Measurements from ENCODE around the gene USP13.
A peak's percentile ranks its signal among the peaks of the same experiment; 100 is the strongest.
"Not testable (repeated sequence)": the region's sequence is repeated elsewhere in the genome, so short reads cannot be mapped to it uniquely, and the experiment has no call there.

USP13 gene

GRCh38 chr3:179652447-179653095 lies at the start of gene USP13:
Gene USP13 (plus strand): TSS chr3:179653040. CDS start chr3:179653226, 186 bp downstream.
- peak; percentile 17 to 54 (median 24) for DNase-seq (ENCODE audit: low read depth in 3 of 3)

- no peak for DNase-seq (ENCODE audit: low read depth in 3 of 3)
These were observed 49.5 kb upstream of the USP13 start for GRCh38 chr3:179603321-179603720.

GRCh38 chr3:179603831-179604230 lies 49.0 kb upstream of the USP13 start:
- no peak for DNase-seq (ENCODE audit: low read depth in 3 of 3)

GRCh38 chr3:179604321-179605078 lies 48.3 kb upstream of the USP13 start, which contains the start of the genes MRPL47 and NDUFB5:
Gene MRPL47 (minus strand): TSS chr3:179604638. CDS start chr3:179604624, 14 bp downstream.
Gene NDUFB5 (plus strand): TSS chr3:179604794. CDS start chr3:179604816, 22 bp downstream.
- DNase-seq (ENCODE audit: low read depth in 3 of 3): peak; percentile 84 to 89 (median 89)

GRCh38 chr3:179606534-179607085 lies 46.2 kb upstream of the USP13 start:
- no peak for DNase-seq (ENCODE audit: low read depth in 3 of 3)

GRCh38 chr3:179608931-179609720 lies 43.7 kb upstream of the USP13 start:
- peak in 1 of 3 experiments; percentile 1 for DNase-seq (ENCODE audit: low read depth in 3 of 3)

- DNase-seq (ENCODE audit: low read depth in 3 of 3): no peak
These were observed 42.8 kb upstream of the USP13 start for GRCh38 chr3:179610066-179610465.

GRCh38 chr3:179613807-179614206 lies 39.0 kb upstream of the USP13 start:
- no peak for DNase-seq (ENCODE audit: low read depth in 3 of 3)

GRCh38 chr3:179615458-179616173 lies 37.2 kb upstream of the USP13 start:
- DNase-seq (ENCODE audit: low read depth in 3 of 3): no peak

- no peak for DNase-seq (ENCODE audit: low read depth in 3 of 3)
These were observed 30.8 kb upstream of the USP13 start for GRCh38 chr3:179622023-179622422.

- no peak for DNase-seq (ENCODE audit: low read depth in 3 of 3)
These were observed 28.4 kb upstream of the USP13 start for GRCh38 chr3:179624451-179624850.

GRCh38 chr3:179630753-179631451 lies 21.9 kb upstream of the USP13 start:
- no peak for DNase-seq (ENCODE audit: low read depth in 3 of 3)

- DNase-seq (ENCODE audit: low read depth in 3 of 3): no peak
These were observed 12.4 kb upstream of the USP13 start for GRCh38 chr3:179640469-179640868.

- DNase-seq (ENCODE audit: low read depth in 3 of 3): no peak
These were observed 10.0 kb upstream of the USP13 start for GRCh38 chr3:179642871-179643270.

- DNase-seq (ENCODE audit: low read depth in 3 of 3): not testable (repeated sequence)
These were observed 9.0 kb upstream of the USP13 start for GRCh38 chr3:179643837-179644236.

- no peak for DNase-seq (ENCODE audit: low read depth in 3 of 3)
These were observed 6.7 kb upstream of the USP13 start for GRCh38 chr3:179646177-179646576.

GRCh38 chr3:179651687-179652446 lies 973 bp upstream of the USP13 start:
- DNase-seq (ENCODE audit: low read depth in 3 of 3): no peak

GRCh38 chr3:179653096-179653797 lies 407 bp downstream of the USP13 start:
- DNase-seq (ENCODE audit: low read depth in 3 of 3): peak; percentile 31 to 56 (median 36)

GRCh38 chr3:179655236-179655635 lies 2.4 kb downstream of the USP13 start:
- no peak for DNase-seq (ENCODE audit: low read depth in 3 of 3)

All from stimulated activated CD4-positive, alpha-beta T cell treated with anti-CD3 and anti-CD28 coated beads, TNF-alpha, amount 100 ng/mL, for 24 hours (primary cell).